Peyer's patch (tissue), 4 donors: Measurements from ENCODE around the gene LCLAT1.

Experiments used
- POLR2A ChIP-seq, 2 donors: fragments of 450-650 bp; IDR thresholded peaks; one replicate each; pipeline ENCODE4 v1.5.1; 2017; ENCODE audit warnings: antibody characterized with exemption in 2 of 2, mild to moderate bottlenecking in 2 of 2, moderate library complexity in 2 of 2
- TF ChIP-seq, protein P1 (sequence below), 6 experiments: fragments of 450-650 bp in 4 of 6; fragments of 200-600 bp in 2 of 6; sonication (generic) in 1 of 6; IDR thresholded peaks; one replicate each; pipeline ENCODE4 v1.5.1; 2017 to 2019; ENCODE audit warnings: antibody characterized with exemption in 6 of 6, mild to moderate bottlenecking in 3 of 6, moderate library complexity in 1 of 6

- TF ChIP-seq, protein P1, sequence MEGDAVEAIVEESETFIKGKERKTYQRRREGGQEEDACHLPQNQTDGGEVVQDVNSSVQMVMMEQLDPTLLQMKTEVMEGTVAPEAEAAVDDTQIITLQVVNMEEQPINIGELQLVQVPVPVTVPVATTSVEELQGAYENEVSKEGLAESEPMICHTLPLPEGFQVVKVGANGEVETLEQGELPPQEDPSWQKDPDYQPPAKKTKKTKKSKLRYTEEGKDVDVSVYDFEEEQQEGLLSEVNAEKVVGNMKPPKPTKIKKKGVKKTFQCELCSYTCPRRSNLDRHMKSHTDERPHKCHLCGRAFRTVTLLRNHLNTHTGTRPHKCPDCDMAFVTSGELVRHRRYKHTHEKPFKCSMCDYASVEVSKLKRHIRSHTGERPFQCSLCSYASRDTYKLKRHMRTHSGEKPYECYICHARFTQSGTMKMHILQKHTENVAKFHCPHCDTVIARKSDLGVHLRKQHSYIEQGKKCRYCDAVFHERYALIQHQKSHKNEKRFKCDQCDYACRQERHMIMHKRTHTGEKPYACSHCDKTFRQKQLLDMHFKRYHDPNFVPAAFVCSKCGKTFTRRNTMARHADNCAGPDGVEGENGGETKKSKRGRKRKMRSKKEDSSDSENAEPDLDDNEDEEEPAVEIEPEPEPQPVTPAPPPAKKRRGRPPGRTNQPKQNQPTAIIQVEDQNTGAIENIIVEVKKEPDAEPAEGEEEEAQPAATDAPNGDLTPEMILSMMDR (IDR thresholded peaks at IDR 0.05), result no peak
- no peak for TF ChIP-seq POLR2A (IDR thresholded peaks at IDR 0.05)
Observed at GRCh38 chr2:30454571-30454970, 7.5 kb downstream of the LCLAT1 start.
